ENCODE data around the gene PECR. TPM values are rescaled to one million over a fixed set of nuclear protein-coding genes. Genes with fewer than 3 reads are reported as not detected.

PECR gene
- total and polyA plus RNA-seq, 9 of the 15 experiments (the other 6 are each of a cell fraction or from before 2014, with no cell fraction given): 1.1 to 10.3 (median 8.2) TPM

- H3K27ac ChIP-seq (ENCODE audit: extremely low read depth, low read depth, low read length): no peak overlapping the region
- no peak for FAIRE-seq
- no peak overlapping the region for H3K9ac ChIP-seq (ENCODE audit: insufficient read depth in 1 of 2, low read depth in 2 of 2, low read length in 2 of 2)
- DNase-seq (ENCODE audit: extremely low read depth in 1 of 4, low spot score in 3 of 4): no peak
- WGBS (ENCODE audit: insufficient coverage, low coverage, missing lambda C conversion rate): 72% methylated on average over 4 of the region's 4 CpGs
- peaks cover 75% of the 10 kb centered on the region for H3K79me2 ChIP-seq (ENCODE audit: control insufficient read depth, insufficient read depth, low read length)
- H3K4me2 ChIP-seq (ENCODE audit: insufficient read depth, low read length): no peak overlapping the region
- CTCF ChIA-PET (ENCODE audit: low intra/inter-chr PET ratio): no interaction called here
- ATAC-seq: no peak
- H3K27me3 ChIP-seq (ENCODE audit: control insufficient read depth in 2 of 2, insufficient read depth in 2 of 2, low read length in 2 of 2): no peaks in the 10 kb centered on the region
- peaks cover 3 to 17% of the 10 kb centered on the region in 2 experiments; a peak in 4 of 5 replicates for H3K4me1 ChIP-seq (replicated peaks in 1 of 2; ENCODE audit: control insufficient read depth in 2 of 2, insufficient read depth in 2 of 2, low read length in 2 of 2)
- no peaks in the 10 kb centered on the region for H3K9me1 ChIP-seq (ENCODE audit: control insufficient read depth, insufficient read depth, low read length)
- BruUV-seq (replicated peaks): no TSS peak
- POLR2A ChIA-PET: no interaction called here
- intact Hi-C loops (cut with micrococcal nuclease): no loop called here
- in situ Hi-C loops (cut with MboI): no loop called here
- H3K4me3 ChIP-seq: no peak overlapping the region
- no peak overlapping the region for H2AFZ ChIP-seq (ENCODE audit: low read depth, low read length)
- H3K36me3 ChIP-seq (ENCODE audit: control insufficient read depth, insufficient read depth, low read length): peaks cover 72% of the 10 kb centered on the region
- H3K9me3 ChIP-seq (replicated peaks; ENCODE audit: control insufficient read depth, insufficient read depth, low read depth, low read length): no peaks in the 10 kb centered on the region
- peaks cover 5% of the 10 kb centered on the region; the same call in 1 of the 2 replicates for H4K20me1 ChIP-seq (replicated peaks; ENCODE audit: control insufficient read depth, insufficient read depth, low read length)
- no peak for TF ChIP-seq SMARCA5 (IDR thresholded peaks at IDR 0.05)
- no peak for TF ChIP-seq C11orf30 (IDR thresholded peaks at IDR 0.05; ENCODE audit: low read depth)
- no peak for TF ChIP-seq BMI1 (IDR thresholded peaks at IDR 0.05; ENCODE audit: low read length)
- TF ChIP-seq ZNF12 (CRISPR knock-in tag; IDR thresholded peaks at IDR 0.05): no peak
- no peak for TF ChIP-seq THRAP3 (IDR thresholded peaks at IDR 0.05; ENCODE audit: borderline replicate concordance)
- no peak for TF ChIP-seq ZNF609 (CRISPR knock-in tag; IDR thresholded peaks at IDR 0.05; ENCODE audit: borderline replicate concordance)
- no peak for TF ChIP-seq ZNF224 (CRISPR knock-in tag; IDR thresholded peaks at IDR 0.05)
- TF ChIP-seq E2F8 (IDR thresholded peaks at IDR 0.05; ENCODE audit: low read depth, partially characterized antibody): no peak
- TF ChIP-seq BRCA1 (IDR thresholded peaks at IDR 0.05): no peak
- TF ChIP-seq BRCA1 (CRISPR knock-in tag; IDR thresholded peaks at IDR 0.05): no peak
- no peak for TF ChIP-seq ZBTB5 (IDR thresholded peaks at IDR 0.05)
- TF ChIP-seq GTF2B (IDR thresholded peaks at IDR 0.05; ENCODE audit: extremely low read depth, insufficient read length): no peak
Observed at GRCh38 chr2:216112926-216113325, 31.3 kb upstream of the PECR start.
